Measurements from ENCODE around the gene ZNF593OS.
A peak's percentile ranks its signal among the peaks of the same experiment; 100 is the strongest.

ZNF593OS gene

GRCh38 chr1:26142159-26142558 lies 29.5 kb downstream of the ZNF593OS start:
- Histone ChIP-seq H3K27me3 (ENCODE audit: insufficient read depth, low read length, poor library complexity) (no peaks in the 10 kb centered on the region), H3K4me3 (ENCODE audit: low read depth in 1 of 2, low read length in 2 of 2) (no peak overlapping the region), H3K27ac (ENCODE audit: low read length) (no peak overlapping the region), H3K4me1 (ENCODE audit: insufficient read depth, low read length) (peaks cover 6% of the 10 kb centered on the region; the same call in 1 of the 2 replicates), H4K20me1 (ENCODE audit: insufficient read depth, low read length) (no peaks in the 10 kb centered on the region), H3K79me2 (ENCODE audit: insufficient read depth, low read length) (no peaks in the 10 kb centered on the region), H2AFZ (ENCODE audit: low read depth, low read length) (no peak overlapping the region), H3K36me3 (ENCODE audit: insufficient read depth, low read length) (no peaks in the 10 kb centered on the region), H3K9me3 (ENCODE audit: insufficient read depth, low read length, severe bottlenecking) (no peaks in the 10 kb centered on the region), H3K9ac (ENCODE audit: low read depth, low read length) (no peak overlapping the region), H3K4me2 (ENCODE audit: insufficient read depth, low read length) (no peak overlapping the region)
- DNase-seq = no peak
- TF ChIP-seq CTCF (IDR thresholded peaks at IDR 0.05; ENCODE audit: borderline replicate concordance, extremely low read depth, low read length, poor library complexity, severe bottlenecking) = no peak
- no peak for TF ChIP-seq EZH2 (IDR thresholded peaks at IDR 0.05; ENCODE audit: borderline replicate concordance, low read depth, low read length, severe bottlenecking)
- no peak for ATAC-seq (ENCODE audit: insufficient read depth, low read depth)

DNA sequence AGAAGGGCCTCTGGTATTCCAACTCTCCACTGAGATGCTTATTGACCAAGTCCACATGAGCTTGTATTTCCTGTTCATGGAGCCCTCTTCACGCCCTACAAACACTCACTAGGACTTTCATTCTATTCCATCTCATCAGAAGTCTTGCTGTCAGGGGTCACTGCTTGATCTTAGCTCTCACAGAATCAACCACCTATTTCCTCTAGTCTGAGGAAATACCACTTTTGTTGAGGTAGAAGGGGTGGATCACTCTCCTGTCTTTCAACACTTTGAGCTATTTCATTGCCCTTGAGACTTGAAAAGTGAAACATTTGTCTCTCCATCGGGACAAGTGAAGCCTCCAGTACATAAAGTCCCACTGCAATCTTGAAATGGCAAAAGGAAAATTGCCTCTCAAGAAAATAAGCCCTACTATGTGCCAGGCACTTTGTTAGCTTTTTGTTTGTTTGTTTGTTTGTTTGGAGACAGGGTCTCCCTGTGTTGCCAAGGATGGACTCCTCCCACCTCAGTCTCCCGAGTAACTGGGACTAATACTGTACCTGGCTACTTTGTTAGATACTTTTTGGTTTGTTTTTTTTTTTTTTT lies 32.6 kb downstream of the ZNF593OS start:
- Histone ChIP-seq H3K79me2 (ENCODE audit: insufficient read depth, low read length) (no peaks in the 10 kb centered on the region), H3K36me3 (ENCODE audit: insufficient read depth, low read length) (no peaks in the 10 kb centered on the region), H3K4me3 (ENCODE audit: low read depth in 1 of 2, low read length in 2 of 2) (no peak overlapping the region), H3K27me3 (ENCODE audit: insufficient read depth, low read length, poor library complexity) (no peaks in the 10 kb centered on the region), H3K27ac (ENCODE audit: low read length) (no peak overlapping the region), H3K4me2 (ENCODE audit: insufficient read depth, low read length) (no peak overlapping the region), H3K9me3 (ENCODE audit: insufficient read depth, low read length, severe bottlenecking) (peaks cover 5% of the 10 kb centered on the region), H4K20me1 (ENCODE audit: insufficient read depth, low read length) (no peaks in the 10 kb centered on the region), H3K4me1 (ENCODE audit: insufficient read depth, low read length) (peaks cover 3% of the 10 kb centered on the region; the same call in 1 of the 2 replicates), H2AFZ (ENCODE audit: low read depth, low read length) (peak overlapping the region; percentile 44; the same call in 1 of the 2 replicates), H3K9ac (ENCODE audit: low read depth, low read length) (no peak overlapping the region)
- ATAC-seq (ENCODE audit: insufficient read depth, low read depth) (peak; percentile 54; the same call in 2 of the 3 replicates), DNase-seq (peak; percentile 3)
- TF ChIP-seq CTCF (IDR thresholded peaks at IDR 0.05; ENCODE audit: borderline replicate concordance, extremely low read depth, low read length, poor library complexity, severe bottlenecking) = no peak

DNA sequence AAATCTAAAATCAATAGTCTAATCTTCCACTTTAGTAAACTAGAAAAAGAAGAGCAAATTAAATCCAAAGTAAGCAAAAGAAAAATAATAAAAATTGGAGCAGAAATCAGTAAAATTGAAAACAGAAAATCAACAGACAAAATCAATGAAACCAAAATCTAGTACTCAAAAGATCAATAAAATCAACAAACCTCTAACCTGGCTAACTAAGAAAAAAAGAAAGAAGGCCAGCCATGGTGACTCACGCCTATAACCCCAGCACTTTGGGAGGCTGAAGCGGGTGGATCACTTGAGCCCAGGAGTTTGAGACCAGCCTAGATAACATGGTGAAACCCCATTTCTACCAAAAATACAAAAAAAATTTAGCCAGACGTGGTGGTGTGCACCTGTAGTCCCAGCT lies 37.2 kb downstream of the ZNF593OS start:
- H3K79me2 ChIP-seq (ENCODE audit: insufficient read depth, low read length) = no peaks in the 10 kb centered on the region
- TF ChIP-seq EZH2 (IDR thresholded peaks at IDR 0.05; ENCODE audit: borderline replicate concordance, low read depth, low read length, severe bottlenecking) (no peak), CTCF (IDR thresholded peaks at IDR 0.05; ENCODE audit: borderline replicate concordance, extremely low read depth, low read length, poor library complexity, severe bottlenecking) (no peak)
- H3K9ac ChIP-seq (ENCODE audit: low read depth, low read length) = no peak overlapping the region
- no peaks in the 10 kb centered on the region for H4K20me1 ChIP-seq (ENCODE audit: insufficient read depth, low read length)
- no peaks in the 10 kb centered on the region for H3K27me3 ChIP-seq (ENCODE audit: insufficient read depth, low read length, poor library complexity)
- peaks cover 8% of the 10 kb centered on the region for H3K9me3 ChIP-seq (ENCODE audit: insufficient read depth, low read length, severe bottlenecking)
- no peaks in the 10 kb centered on the region for H3K36me3 ChIP-seq (ENCODE audit: insufficient read depth, low read length)
- no peak overlapping the region for H3K4me2 ChIP-seq (ENCODE audit: insufficient read depth, low read length)
- DNase-seq (no peak), ATAC-seq (ENCODE audit: insufficient read depth, low read depth) (no peak)
- no peak overlapping the region for H3K4me3 ChIP-seq (ENCODE audit: low read depth in 1 of 2, low read length in 2 of 2)
- H3K4me1 ChIP-seq (ENCODE audit: insufficient read depth, low read length) = peaks cover 3% of the 10 kb centered on the region; the same call in 1 of the 2 replicates
- H2AFZ ChIP-seq (ENCODE audit: low read depth, low read length) = no peak overlapping the region
- H3K27ac ChIP-seq (ENCODE audit: low read length) = no peak overlapping the region

- no peak overlapping the region for H2AFZ ChIP-seq (ENCODE audit: low read depth, low read length)
- peaks cover 3% of the 10 kb centered on the region for H3K4me1 ChIP-seq (ENCODE audit: insufficient read depth, low read length)
- no peaks in the 10 kb centered on the region for H3K36me3 ChIP-seq (ENCODE audit: insufficient read depth, low read length)
- no peak overlapping the region for H3K27ac ChIP-seq (ENCODE audit: low read length)
- H3K4me3 ChIP-seq (ENCODE audit: low read depth in 1 of 2, low read length in 2 of 2) = no peak overlapping the region
- H3K9ac ChIP-seq (ENCODE audit: low read depth, low read length) = no peak overlapping the region
- no peaks in the 10 kb centered on the region for H3K27me3 ChIP-seq (ENCODE audit: insufficient read depth, low read length, poor library complexity)
- H3K4me2 ChIP-seq (ENCODE audit: insufficient read depth, low read length) = no peak overlapping the region
- H4K20me1 ChIP-seq (ENCODE audit: insufficient read depth, low read length) = no peaks in the 10 kb centered on the region
- DNase-seq (peak; percentile 0), ATAC-seq (ENCODE audit: insufficient read depth, low read depth) (no peak)
- peaks cover 8% of the 10 kb centered on the region for H3K9me3 ChIP-seq (ENCODE audit: insufficient read depth, low read length, severe bottlenecking)
- TF ChIP-seq EZH2 (IDR thresholded peaks at IDR 0.05; ENCODE audit: borderline replicate concordance, low read depth, low read length, severe bottlenecking) = no peak
- no peak for TF ChIP-seq CTCF (IDR thresholded peaks at IDR 0.05; ENCODE audit: borderline replicate concordance, extremely low read depth, low read length, poor library complexity, severe bottlenecking)
- no peaks in the 10 kb centered on the region for H3K79me2 ChIP-seq (ENCODE audit: insufficient read depth, low read length)
These were observed 38.8 kb downstream of the ZNF593OS start for GRCh38 chr1:26132834-26133167.

Data from DND-41 (cell line).